ENCODE data around the gene GALR3.

DNA sequence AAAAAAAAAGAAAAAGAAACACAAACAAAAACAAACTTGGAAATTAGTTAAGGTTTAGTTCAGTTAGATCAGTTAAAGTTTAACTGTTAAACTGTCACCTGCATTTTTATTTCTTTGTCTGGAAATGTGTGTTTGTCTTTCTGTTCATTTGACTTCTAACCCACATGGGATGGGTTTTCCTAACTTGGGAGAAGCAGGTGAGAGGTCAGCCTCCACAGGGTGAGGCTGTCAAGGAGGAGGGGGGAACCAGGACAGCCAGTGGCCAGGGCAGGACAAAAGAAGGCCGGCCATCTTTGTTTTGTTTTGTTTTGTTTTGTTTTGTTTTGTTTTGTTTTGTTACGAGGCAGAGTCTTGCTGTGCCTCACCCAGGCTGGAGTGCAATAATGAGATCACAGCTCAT is 28.8 kb upstream of the GALR3 start:
- no peak for TF ChIP-seq CREB5 (CRISPR knock-in tag; IDR thresholded peaks at IDR 0.05; ENCODE audit: low read depth)
- TF ChIP-seq, protein P1, sequence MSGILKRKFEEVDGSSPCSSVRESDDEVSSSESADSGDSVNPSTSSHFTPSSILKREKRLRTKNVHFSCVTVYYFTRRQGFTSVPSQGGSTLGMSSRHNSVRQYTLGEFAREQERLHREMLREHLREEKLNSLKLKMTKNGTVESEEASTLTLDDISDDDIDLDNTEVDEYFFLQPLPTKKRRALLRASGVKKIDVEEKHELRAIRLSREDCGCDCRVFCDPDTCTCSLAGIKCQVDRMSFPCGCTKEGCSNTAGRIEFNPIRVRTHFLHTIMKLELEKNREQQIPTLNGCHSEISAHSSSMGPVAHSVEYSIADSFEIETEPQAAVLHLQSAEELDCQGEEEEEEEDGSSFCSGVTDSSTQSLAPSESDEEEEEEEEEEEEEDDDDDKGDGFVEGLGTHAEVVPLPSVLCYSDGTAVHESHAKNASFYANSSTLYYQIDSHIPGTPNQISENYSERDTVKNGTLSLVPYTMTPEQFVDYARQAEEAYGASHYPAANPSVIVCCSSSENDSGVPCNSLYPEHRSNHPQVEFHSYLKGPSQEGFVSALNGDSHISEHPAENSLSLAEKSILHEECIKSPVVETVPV (CRISPR knock-in tag; IDR thresholded peaks at IDR 0.05): no peak
